NCI-H2196 treated with DMSO at 0.1 percent for 48 hours (cell line): ENCODE data around the gene DEFB127.
"Not testable (repeated sequence)": the region's sequence is repeated elsewhere in the genome, so short reads cannot be mapped to it uniquely, and the experiment has no call there.

Source experiments
- DNase-seq: peaks from one replicate; lab custom pipeline; 2025; ENCODE audit not compliant: unreplicated experiment; lab: John Stamatoyannopoulos, UW

Gene DEFB127, protein sequence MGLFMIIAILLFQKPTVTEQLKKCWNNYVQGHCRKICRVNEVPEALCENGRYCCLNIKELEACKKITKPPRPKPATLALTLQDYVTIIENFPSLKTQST

DNA sequence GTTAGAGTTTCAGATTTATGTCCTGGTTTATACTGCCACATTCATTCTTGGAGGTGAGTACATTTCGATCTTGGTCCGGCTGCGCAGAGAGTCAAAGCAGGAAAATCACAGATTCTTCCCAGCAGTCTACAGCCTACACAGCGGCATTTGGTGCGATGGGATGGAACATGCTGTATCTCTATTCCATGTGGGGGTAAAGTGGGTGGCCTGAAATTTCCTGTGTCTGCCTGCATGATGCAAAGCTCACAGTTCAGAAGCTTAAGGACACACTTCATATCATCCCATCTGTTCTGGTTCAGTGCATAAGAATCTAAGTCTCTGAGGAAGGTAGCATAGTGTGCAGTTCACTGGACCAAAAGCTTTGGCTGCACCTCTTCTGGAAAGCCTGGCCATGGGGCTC is at the start of gene DEFB127:
DEFB127 (plus strand) TSS at position 301 of the 400 bp plus-strand sequence; CDS start at position 392, 91 bp downstream.
- no peak for DNase-seq

DNA sequence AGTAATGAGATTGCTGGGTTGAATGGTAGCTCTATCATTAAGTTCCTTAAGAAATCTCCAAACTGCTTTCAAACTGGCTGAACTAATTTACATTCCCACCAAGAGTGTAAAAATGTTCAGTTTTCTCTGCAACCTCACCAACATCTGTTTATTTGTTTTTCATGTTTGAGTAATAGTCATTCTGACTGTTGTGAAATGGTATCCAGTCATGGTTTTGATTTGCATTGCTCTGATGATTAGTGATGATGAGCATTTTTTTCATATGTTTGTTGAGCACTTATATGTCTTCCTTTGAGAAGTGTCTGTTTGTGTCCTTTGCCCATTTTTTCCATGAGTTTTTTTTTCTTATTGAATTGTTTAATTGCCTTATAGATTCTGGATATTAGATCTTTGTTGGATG is 44.9 kb upstream of the DEFB127 start:
- DNase-seq, result no peak

DNA sequence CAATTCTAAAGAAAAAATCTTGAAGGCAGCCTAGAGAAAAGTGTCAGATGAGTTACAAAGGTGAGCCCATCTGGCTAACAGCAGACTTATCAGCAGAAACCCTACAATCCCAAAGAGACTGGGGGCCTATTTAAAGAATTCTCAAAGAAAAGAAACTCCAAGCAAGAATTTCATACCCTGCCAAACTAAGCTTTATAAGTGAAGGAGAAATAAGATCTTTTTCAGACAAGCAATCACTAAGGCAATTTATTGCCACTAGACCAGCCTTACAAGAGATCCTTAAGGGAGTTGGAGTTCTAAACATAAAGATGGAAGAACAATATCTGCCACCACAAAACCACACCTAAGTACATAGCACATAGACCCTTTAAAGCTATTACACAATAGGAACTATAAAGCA is 39.7 kb upstream of the DEFB127 start:
- DNase-seq, result no peak

DNA sequence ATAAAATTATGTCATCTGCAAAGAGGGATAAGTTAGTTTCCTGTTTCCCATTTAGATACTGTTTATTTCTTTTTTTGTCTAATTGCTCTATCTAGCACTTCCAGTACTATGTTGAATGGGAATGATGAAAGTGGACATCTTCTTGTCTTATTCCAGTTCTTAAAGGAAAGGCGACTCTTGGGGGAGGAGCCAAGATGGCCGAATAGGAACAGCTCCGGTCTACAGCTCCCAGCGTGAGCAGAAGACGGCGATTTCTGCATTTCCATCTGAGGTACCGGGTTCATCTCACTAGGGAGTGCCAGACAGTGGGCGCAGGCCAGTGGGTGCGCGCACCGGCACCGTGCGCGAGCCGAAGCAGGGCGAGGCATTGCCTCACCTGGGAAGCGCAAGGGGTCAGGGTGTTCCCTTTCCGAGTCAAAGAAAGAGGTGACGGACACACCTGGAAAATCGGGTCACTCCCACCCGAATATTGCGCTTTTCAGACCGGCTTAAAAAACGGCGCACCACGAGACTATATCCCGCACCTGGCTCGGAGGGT is 27.4 kb upstream of the DEFB127 start:
- DNase-seq, result not testable (repeated sequence)

DNA sequence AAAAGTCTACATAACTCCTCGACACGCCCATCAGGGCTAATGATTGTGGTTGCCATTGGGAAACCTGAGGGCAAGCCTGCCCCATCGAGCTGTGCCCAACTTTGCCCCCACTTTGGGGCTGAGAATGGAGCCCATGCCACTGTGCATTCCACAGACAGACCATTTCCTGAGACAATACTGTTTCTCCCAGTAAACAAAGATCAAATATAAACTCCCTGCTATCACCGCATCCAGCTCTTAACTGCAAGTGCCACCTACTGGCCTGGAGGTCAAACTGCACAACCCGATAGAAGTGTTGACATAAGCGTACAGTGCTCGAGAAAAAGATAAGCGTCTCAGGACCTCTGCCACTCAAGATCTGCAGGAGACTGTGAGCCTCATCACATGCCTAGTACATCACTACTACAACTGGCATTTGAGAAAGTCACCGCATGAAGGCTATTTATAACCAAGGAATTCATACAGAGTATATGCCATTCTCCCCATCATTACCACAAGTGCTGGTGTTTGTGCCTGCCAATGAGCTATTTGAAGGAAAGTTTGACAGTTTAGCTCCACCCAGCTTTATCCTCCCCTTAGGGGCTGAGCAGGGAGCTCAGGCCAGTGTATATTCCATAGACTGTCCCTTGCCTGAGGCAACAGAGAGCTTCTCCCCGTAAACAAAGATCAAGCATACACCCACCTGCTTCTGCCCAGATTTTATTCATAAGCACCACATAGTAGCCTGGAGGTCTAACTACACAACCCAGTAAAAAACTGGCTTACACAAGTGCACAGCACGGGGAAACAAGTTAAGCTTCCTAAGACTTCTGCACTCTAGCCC is 19.4 kb upstream of the DEFB127 start:
- no peak for DNase-seq

DNA sequence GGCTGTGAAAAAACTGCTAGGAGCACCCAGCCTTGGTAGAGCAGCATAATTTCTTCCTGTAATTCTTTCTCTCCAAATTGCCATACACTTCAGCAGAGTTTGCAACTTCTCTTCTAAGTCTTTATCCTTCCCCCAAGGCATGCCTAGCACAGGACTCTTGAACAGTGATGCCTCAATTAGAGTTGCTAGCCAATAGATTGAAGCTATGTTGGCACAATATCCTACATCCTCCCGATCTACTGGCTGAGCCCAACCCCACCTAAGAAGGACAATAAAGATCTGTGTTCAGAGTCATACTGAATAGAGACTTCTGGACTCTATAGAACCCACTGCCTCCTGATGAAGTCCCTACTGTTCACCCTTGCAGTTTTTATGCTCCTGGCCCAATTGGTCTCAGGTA is 15.0 kb upstream of the DEFB127 start, which contains the start of gene DEFB126:
DEFB126 (plus strand) TSS at position 301 of the 400 bp plus-strand sequence; CDS start at position 340, 39 bp downstream.
- no peak for DNase-seq

DNA sequence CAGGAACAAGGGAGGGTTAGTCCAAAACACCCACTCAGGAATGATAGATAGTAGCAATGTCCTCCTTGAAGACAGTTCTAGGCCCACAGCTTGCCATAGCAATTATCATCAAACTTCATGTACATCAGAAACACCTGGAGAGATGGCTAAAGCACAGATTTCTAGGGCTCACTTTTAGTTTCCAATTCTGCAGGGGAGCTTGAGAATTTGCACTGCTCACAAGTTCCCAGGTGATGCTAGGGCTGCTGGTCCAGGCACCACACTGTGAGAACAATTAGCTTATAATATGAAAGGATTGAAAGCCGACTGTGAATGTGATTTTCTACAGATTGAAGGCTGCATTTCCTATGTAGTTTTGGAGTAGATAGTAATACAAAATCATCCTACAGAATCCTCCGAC is 11.4 kb upstream of the DEFB127 start:
- no peak for DNase-seq

DNA sequence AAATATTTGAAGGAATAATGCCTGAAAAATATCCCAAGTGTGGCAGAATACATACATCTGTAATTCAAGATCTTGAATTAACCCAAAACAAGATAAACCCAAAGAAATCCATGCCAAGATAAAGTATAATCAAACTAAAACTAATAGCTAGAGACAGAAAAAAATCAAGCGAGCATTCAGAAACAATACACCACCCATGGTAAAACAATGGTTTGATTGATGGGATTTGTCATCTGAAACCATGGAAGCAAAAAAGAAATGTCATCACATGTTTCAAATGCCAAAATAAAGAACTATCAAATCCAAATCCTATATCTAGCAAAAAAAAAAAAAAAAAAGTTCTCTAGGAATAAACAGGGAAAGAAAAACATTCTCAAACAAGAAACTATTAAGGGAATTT is 5.1 kb upstream of the DEFB127 start:
- DNase-seq, result no peak

DNA sequence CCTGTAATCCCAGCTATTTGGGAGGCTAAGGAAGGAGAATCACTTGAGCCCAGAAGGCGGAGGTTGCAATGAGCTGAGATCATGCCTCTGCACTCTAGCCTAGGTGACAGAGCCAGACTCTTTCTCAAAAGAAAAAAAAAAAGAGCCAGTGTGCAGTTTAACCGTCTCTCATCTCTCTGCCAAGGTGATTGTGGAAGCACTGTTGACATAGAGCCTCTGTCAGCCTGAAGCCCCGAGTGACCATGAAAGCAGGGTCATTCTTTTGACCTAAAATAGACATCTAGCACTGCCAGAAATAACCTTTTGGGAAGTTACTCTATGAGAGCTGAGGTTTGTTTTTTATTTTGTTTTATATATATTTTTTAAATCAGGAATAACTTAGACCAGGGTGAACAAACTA is 7.4 kb downstream of the DEFB127 start:
- DNase-seq, result no peak

DNA sequence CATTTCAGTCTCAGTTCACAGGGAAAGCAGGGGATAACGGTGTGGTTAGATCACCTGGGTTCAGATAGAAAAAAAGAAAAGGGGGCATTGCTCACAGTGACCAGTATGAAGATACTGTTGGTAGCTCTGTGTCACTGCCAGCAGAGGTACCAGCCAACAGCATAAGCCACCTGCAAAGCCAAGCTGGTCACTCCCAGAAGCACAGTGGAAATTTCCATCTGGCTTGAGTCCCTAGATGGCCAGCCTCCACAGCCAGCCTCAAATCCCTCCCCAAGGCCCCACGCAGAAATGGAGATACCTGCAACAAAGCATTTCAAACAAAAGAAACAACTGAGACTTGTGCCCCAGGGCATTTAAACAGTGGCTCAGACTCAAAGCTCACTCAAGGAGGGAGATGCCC is 11.6 kb downstream of the DEFB127 start:
- no peak for DNase-seq

DNA sequence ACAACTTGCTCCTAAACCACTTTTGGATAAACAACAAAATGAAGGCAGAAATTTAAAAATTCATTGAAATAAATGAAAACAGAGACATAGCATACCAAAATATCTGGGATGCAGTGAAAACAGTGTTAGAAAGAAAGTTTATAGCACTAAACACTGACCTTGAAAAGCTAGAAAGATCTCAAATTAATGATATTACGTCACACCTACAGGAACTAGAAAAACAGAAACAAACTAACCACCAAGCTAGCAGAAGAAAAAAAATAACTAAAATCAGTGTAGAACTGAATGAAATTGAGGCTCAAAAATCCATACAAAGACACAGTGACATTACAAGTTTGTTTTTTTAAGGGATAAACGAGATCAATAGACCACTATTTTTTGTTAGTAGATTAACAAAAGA is 27.0 kb downstream of the DEFB127 start:
- DNase-seq, result no peak

DNA sequence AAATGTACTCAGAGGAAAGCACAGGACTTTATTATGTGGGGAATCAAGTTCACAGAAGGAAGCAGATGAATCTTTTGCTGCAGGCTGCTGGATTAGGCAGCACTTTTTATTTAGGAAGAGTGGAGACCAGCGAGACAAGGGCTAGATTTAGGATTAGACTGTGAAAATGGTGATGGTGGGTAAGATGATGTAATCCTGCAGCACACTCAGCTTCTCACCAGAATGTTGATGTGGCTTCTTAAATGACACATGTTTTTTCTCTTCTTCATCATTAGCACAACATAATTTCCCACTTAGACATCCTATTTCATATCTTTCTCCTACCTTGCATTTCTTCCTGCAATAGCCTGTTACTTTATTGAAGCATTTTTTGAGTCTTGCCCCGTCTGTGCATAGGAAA is 30.5 kb downstream of the DEFB127 start:
- DNase-seq, result no peak

DNA sequence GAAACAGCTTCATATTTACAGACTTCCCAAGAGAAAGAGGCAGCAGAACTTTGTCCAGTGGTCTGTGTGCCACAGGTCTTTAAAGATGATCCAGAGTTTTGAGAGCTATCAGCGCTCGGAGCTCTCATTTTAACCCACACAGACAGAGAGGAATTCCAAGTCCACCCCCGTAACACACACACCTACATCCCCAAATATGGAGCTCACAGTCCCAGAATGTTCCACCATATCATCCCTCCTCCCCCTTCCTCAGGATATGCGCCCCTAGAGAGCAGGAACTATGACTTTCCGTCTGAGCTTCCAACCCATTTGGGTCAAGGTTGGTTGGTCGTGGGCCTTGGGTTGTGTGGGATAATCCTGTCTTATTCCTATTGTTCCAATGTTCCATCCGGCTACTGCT is 32.4 kb downstream of the DEFB127 start, which contains the start of gene DEFB128:
DEFB128 (minus strand) TSS at position 101 of the 400 bp plus-strand sequence; CDS start at position 13, 88 bp downstream.
- DNase-seq, result no peak

DNA sequence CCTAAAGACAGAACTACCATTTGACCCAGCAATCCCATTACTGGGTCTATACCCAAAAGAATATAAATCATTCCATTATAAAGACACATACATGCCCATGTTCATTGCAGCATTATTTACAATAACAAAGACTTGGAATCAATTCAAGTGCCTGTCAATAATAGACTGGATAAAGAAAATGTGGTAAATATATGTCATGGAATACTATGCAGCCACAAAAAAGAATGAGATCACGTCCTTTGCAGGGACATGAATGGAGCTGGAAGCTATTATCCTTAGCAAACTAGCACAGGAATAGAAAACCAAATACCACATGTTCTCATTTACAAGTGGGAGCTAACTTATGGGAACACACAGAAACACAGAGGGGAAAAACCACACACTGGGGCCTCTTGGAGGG is 41.0 kb downstream of the DEFB127 start:
- DNase-seq, result no peak

DNA sequence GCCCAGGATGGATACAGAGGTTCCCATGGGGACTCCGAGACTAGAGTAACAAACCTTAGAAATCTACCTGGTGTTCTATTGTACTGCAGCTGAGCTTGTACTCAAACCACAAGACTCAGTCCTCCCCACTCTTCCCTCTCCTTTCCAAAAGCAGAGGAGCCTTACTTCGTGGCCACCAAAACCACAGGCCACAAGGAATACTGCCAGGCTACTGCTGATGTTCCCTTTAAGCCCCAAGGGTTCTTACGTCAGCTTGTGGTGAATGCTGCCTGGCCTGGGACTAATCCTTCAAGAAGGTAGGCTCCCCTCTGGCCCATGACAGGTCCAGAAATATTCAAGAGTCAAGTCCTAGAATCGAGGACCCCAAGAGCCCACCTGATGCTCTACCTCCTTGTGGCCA is 42.7 kb downstream of the DEFB127 start:
- DNase-seq, result no peak

DNA sequence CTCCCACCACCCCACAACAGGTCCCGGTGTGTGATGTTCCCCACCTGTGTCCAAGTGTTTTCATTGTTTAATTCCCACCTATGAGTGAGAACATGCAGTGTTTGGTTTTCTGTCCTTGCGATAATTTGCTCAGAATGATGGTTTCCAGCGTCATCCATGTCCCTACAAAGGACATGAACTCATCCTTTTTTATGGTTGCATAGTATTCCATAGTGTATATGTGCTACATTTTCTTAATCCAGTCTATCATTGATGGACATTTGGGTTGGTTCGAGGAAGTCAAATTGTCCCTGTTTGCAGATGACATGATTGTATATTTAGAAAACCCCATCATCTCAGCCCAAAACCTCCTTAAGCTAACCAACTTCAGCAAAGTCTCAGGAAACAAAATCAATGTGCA is 46.4 kb downstream of the DEFB127 start:
- DNase-seq, result not testable (repeated sequence)
